Glomerular visceral epithelial cell (primary cell): ENCODE results near the gene ZCCHC8.

Source experiments
- DNase-seq: peaks from one replicate; pipeline ENCODE4 v3.0.0-alpha.2; 2016; ENCODE audit errors: extremely low spot score

Gene ZCCHC8

DNA sequence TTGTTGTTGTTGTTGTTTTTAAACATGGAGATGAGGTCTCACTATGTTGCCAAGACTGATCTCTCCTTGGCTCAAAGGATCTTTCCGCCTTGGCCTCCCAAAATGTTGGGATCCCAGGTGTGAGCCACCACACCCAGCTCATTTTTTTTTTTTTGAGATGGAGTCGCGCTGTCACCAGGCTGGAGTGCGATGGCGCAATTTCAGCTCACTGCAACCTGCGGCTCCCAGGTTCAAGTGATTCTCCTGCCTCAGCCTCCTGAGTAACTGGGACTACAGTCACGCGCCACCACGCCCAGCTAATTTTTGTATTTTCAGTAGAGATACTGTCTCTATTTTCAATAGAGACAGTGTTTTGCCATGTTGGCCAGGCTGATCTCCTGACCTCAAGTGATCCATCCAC, 73.3 kb downstream of the ZCCHC8 start:
- no peak for DNase-seq

GRCh38 chr12:122423258-122424165, 77.2 kb downstream of the ZCCHC8 start:
- DNase-seq, result peak; percentile 58

DNA sequence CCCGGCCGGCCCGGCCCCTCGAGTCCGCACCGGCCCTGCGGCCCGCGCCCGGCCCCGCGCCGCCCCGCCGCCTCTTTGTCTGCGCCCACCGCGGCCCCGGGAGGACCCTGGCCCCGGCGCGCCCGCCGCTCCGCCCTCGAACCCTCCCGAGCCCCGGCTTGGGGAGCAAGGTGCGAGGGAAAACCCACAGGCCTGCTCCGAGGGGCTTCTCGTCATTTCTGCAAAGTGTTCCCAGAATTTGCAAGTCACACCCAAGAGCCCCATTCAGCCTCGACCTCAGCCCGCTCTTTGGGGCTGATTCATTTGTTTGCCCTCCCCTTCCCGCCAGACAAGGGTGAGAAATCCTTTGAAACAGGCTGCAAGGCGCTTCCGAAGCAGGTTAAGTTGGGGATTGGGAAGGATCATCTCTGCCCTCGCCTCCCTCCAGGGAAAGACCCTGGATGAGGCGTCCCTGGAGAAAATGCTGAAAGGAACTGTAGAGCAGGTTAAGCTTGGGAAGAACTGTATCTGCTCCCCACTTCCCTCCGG, 77.9 kb downstream of the ZCCHC8 start:
- peak; percentile 49 for DNase-seq

GRCh38 chr12:122421821-122422729, 78.7 kb downstream of the ZCCHC8 start, which contains the start of gene CLIP1:
Gene CLIP1, minus strand, starts transcription at chr12:122422669. Its CDS starts 42,217 bp downstream, at chr12:122380452.
- peak; percentile 80 for DNase-seq
